A549 treated with DMSO at 1 μM for 4 hours (cell line): Measurements from ENCODE around the gene MAPRE3. TPM values are rescaled to one million over a fixed set of nuclear protein-coding genes. Genes with fewer than 3 reads are reported as not detected.

ENCODE experiments used
- total RNA-seq: library from RNA; stranded (reverse); fragments of 200-300 nt; extraction: Qiagen RNA extraction; gene quantifications from 5 replicates; pipeline ENCODE4 v1.2.3, GENCODE V29; 2022; ENCODE audit warnings: low read depth

MAPRE3 gene
- 12.2 to 14.1 TPM (median 12.4 TPM) in 5 replicates for total RNA-seq

GRCh38 chr2:26970244-26970927, at the start of gene MAPRE3:
TSS of gene MAPRE3 (plus strand) at chr2:26970637. CDS start at chr2:27022219, 51,582 bp downstream.

GRCh38 chr2:27032495-27033252, 62.2 kb downstream of the MAPRE3 start, which contains the start of gene TMEM214:
TSS of gene TMEM214 (plus strand) at chr2:27032965. CDS start at chr2:27033016, 51 bp downstream.

GRCh38 chr2:27050996-27051901, 80.8 kb downstream of the MAPRE3 start, which contains the start of gene AGBL5:
TSS of gene AGBL5 (plus strand) at chr2:27051668. CDS start at chr2:27052959, 1,291 bp downstream.

GRCh38 chr2:27071277-27071989, 101.0 kb downstream of the MAPRE3 start, which contains the start of gene OST4:
TSS of gene OST4 (minus strand) at chr2:27071654.

Other genes with a start within 250 kb of the MAPRE3 start
- gene SLC35F6, start 206.4 kb upstream of the MAPRE3 start, total RNA-seq, result 36.0 to 44.3 TPM (median 42.5 TPM) in 5 replicates
- gene CENPA, start 184.6 kb upstream of the MAPRE3 start, total RNA-seq, result 44.0 to 61.8 TPM (median 54.6 TPM) in 5 replicates
- gene DPYSL5, start 122.5 kb upstream of the MAPRE3 start, total RNA-seq, result 3.5 to 6.4 TPM (median 4.5 TPM) in 5 replicates
- 56.4 to 74.7 TPM (median 70.4 TPM) in 5 replicates for gene TMEM214, start 62.3 kb downstream of the MAPRE3 start, total RNA-seq
- 29.8 to 36.7 TPM (median 32.2 TPM) in 5 replicates for gene AGBL5, start 81.0 kb downstream of the MAPRE3 start, total RNA-seq
- 523 to 646 TPM (median 548 TPM) in 5 replicates for gene OST4, start 101.0 kb downstream of the MAPRE3 start, total RNA-seq
- 0.23 to 0.46 TPM (median 0.31 TPM) in 4 of 5 replicates, not detected in the other for gene EMILIN1, start 108.0 kb downstream of the MAPRE3 start, total RNA-seq
- 7.3 to 10.5 TPM (median 8.9 TPM) in 5 replicates for gene KHK, start 116.1 kb downstream of the MAPRE3 start, total RNA-seq
- gene CGREF1, start 148.5 kb downstream of the MAPRE3 start, total RNA-seq, result 7.0 to 8.3 TPM (median 7.9 TPM) in 5 replicates
- gene ABHD1, start 153.2 kb downstream of the MAPRE3 start, total RNA-seq, result 1.1 to 2.3 TPM (median 1.6 TPM) in 5 replicates
- gene PREB, start 164.0 kb downstream of the MAPRE3 start, total RNA-seq, result 46.9 to 72.9 TPM (median 65.1 TPM) in 5 replicates
- not detected in 5 replicates for gene PRR30, start 168.8 kb downstream of the MAPRE3 start, total RNA-seq
- gene TCF23, start 178.4 kb downstream of the MAPRE3 start, total RNA-seq, result not detected in 5 replicates
- gene ATRAID, start 241.4 kb downstream of the MAPRE3 start, total RNA-seq, result 209 to 221 TPM (median 218 TPM) in 5 replicates
- 69.7 to 82.2 TPM (median 72.3 TPM) in 5 replicates for gene SLC5A6, start 241.6 kb downstream of the MAPRE3 start, total RNA-seq
- gene CAD, start 246.7 kb downstream of the MAPRE3 start, total RNA-seq, result 55.3 to 75.8 TPM (median 62.5 TPM) in 5 replicates